DMS79 treated with DMSO at 0.1 percent for 48 hours (cell line): ENCODE measurements around the gene KRTAP5-6.
"Not testable (repeated sequence)": the region's sequence is repeated elsewhere in the genome, so short reads cannot be mapped to it uniquely, and the experiment has no call there.

Source experiments
- DNase-seq: peaks from one replicate; lab custom pipeline; 2025; lab: John Stamatoyannopoulos, UW

KRTAP5-6 gene

GRCh38 chr11:1683904-1684572 is 13.0 kb upstream of the KRTAP5-6 start:
- not testable (repeated sequence) for DNase-seq

GRCh38 chr11:1684886-1685874 is 11.8 kb upstream of the KRTAP5-6 start:
- DNase-seq = not testable (repeated sequence)

- DNase-seq = not testable (repeated sequence)
These were observed 10.8 kb upstream of the KRTAP5-6 start for GRCh38 chr11:1686220-1686619.

GRCh38 chr11:1688336-1688947 is 8.6 kb upstream of the KRTAP5-6 start:
- not testable (repeated sequence) for DNase-seq

- not testable (repeated sequence) for DNase-seq
These were observed 7.5 kb upstream of the KRTAP5-6 start for GRCh38 chr11:1689250-1690166.

GRCh38 chr11:1690167-1691025 is 6.6 kb upstream of the KRTAP5-6 start:
- DNase-seq = no peak

GRCh38 chr11:1691026-1691877 is 5.7 kb upstream of the KRTAP5-6 start:
- no peak for DNase-seq

- no peak for DNase-seq
These were observed 4.9 kb upstream of the KRTAP5-6 start for GRCh38 chr11:1691878-1692707.

- DNase-seq = no peak
These were observed 4.2 kb upstream of the KRTAP5-6 start for GRCh38 chr11:1692708-1693326.

GRCh38 chr11:1693327-1694063 is 3.5 kb upstream of the KRTAP5-6 start:
- peak; percentile 39 for DNase-seq

- DNase-seq = peak; percentile 23
These were observed 2.7 kb upstream of the KRTAP5-6 start for GRCh38 chr11:1694064-1694845.

GRCh38 chr11:1694846-1695547 is 2.0 kb upstream of the KRTAP5-6 start:
- no peak for DNase-seq

GRCh38 chr11:1695548-1696108 is 1.4 kb upstream of the KRTAP5-6 start:
- DNase-seq = no peak

- DNase-seq = no peak
These were observed 2.8 kb downstream of the KRTAP5-6 start for GRCh38 chr11:1699771-1700170.

- DNase-seq = no peak
These were observed 4.3 kb downstream of the KRTAP5-6 start for GRCh38 chr11:1701091-1701807.
